Measurements from ENCODE around the gene ARHGAP12. TPM values are rescaled to one million over a fixed set of nuclear protein-coding genes. Genes with fewer than 3 reads are reported as not detected.
A peak's percentile ranks its signal among the peaks of the same experiment; 100 is the strongest.
"Not testable (repeated sequence)": the region's sequence is repeated elsewhere in the genome, so short reads cannot be mapped to it uniquely, and the experiment has no call there.

Gene ARHGAP12
- total RNA-seq, 1 donor from 2014 or later, result 25.5 TPM

DNA sequence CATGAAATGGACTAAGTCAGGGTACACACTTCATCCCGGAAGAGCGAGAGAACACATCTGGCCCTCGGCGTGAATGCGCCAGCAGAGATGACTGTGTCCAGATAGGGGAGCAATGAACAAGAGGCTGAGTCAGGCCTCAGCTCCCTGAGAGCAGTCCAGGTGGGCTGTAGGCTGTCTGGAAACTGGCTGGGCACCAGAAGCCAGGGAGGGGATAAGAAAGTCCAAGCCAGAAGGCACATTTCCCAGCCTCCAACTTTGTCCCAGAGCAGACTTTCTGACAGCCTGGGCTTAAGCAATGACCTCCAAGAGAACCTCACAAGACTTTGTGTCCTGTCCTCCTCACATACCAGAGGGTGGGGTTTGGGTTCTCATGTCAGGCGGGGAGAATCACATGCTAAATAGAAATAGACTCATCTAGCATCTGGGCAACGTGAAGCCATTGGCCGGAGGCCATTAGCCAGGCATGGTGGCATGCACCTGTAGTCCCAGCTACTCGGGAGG is 157.2 kb downstream of the ARHGAP12 start:
- no peak for DNase-seq (ENCODE audit: low read depth, low spot score)

DNA sequence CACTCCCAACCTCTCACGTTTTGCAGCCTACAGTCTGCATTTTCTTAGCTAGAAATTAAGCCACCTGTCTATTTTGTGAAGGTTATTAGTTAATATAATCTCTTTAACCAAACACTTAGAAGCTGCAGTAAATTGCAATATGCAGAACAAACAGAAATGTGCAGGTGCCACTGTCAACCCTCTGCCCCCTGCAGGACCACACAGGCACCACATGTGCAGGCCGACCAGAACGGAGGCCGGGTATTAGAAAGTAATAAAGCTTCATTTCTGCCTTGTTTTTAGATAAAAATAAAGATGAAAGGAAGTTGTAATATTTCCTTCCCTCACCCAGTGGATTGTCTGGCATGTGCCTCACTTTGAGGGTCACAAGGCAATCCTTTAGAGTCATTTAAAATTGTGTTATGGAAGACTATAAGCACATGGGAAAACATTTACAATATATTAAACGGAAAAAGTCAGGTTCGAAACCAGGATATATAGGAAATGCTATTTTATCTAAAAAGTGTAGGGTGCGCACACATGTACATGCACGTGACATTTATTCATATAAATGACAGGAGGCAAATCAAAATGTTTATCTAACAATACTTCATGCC is 158.2 kb downstream of the ARHGAP12 start:
- DNase-seq (ENCODE audit: low read depth, low spot score), result peak; percentile 15

DNA sequence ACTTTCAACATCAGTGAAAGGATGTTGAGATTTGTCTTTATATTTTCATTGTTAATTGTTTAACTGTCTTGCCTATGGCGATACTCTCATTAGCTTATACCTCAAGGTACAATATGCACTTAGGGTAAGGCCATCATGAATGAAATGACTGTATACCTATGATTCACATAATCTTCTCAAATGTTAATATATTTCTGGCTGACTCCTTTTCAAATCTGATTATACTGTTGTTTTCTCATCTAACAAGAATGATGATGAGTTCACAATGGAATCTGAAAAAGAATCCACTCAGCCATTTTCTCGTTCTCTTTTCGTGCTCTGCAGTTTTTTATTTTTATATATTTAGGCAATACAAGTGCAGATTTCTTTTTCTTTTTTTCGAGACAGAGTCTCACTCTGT is 159.1 kb downstream of the ARHGAP12 start:
- no peak for DNase-seq (ENCODE audit: low read depth, low spot score)

DNA sequence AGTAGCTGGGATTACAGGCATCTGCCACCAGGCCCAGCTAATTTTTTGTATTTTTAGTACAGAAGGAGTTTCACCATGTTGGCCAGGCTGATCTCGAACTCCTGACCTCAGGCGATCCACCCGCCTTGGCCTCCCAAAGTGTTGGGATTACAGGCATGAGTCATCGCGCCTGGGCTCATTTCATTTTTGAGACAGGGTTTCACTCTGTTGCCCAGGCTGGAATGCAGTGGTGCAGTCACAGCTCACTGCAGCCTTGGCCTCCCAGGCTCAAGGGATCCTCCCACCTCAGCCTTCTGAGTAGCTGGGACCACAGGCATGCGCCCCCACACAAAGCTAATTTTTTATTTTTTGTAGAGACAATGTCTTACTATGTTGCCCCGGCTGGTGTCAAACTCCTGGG is 159.7 kb downstream of the ARHGAP12 start:
- not testable (repeated sequence) for DNase-seq (ENCODE audit: low read depth, low spot score)

DNA sequence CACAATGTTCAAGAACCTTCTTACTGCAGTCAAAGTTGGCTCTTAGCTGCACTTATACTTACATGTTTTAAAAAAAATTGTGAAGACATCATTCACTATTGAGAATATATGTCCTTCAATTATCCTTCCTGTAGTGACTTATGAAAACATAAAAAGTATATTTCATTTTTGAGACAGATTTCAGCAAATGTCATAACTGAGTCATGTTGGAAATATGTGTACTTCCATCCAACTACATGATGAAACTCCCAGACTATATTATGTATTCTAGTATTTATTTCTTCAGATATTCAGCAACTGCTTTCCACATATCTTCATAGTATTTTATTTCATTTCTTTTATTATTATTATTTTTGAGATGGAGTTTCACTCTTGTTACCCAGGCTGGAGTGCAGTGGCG is 160.2 kb downstream of the ARHGAP12 start:
- no peak for DNase-seq (ENCODE audit: low read depth, low spot score)

DNA sequence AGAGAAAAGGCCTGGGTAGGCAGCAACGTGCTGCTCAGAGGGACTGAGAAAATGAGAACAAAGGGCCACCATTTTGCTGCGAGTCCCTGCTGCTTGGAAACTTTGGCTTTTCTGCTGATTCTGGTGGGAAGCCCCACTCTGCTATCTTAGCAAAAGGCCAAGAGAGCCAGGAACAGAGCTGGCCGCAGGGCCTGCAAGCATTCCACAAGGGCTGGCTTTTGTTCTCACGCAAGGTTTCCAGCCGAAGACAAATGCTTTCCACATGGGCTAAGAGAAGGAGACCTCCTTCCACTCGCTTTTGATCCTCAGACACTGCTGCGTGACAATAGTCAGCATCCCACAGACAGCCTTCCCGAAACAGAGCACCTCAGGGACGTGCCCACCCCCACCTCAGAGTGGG is 163.1 kb downstream of the ARHGAP12 start:
- no peak for DNase-seq (ENCODE audit: low read depth, low spot score)

DNA sequence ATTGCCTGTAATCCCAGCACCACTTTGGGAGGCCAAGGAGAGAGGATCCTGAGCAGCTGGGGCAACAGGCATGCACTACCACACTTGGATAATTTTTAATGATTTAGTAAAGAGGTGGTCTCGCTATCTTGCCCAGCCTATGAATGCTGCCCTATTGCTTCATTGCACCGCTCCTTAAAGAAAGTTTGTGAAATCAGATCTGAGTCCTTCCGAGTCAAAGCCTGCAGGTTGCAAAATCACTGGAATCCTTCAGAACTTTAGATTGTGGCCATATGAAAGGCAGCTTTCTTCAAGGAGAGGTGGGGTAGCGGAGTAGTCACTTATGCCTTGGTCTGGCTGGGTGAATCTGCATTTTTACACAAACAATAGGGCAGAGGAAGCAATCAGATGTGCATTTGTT is 166.3 kb downstream of the ARHGAP12 start:
- no peak for DNase-seq (ENCODE audit: low read depth, low spot score)

DNA sequence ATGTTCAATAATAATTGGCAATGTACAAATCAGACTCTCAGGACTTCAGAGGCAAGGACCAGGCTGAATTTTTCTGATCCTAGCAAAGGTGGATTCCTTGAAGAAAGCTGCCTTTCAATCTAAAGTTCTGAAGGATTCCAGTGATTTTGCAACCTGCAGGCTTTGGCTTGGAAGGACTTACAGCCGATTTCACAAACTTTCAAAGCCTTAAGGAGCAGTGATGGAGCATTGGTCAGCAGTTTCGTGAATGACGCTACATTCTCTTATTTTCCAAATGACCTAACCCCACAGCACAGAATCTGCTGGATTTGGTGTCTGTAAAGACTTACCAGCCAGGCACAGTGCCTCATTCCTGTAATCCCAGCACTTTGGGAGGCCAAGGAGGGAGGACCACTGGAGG is 167.5 kb downstream of the ARHGAP12 start:
- no peak for DNase-seq (ENCODE audit: low read depth, low spot score)

DNA sequence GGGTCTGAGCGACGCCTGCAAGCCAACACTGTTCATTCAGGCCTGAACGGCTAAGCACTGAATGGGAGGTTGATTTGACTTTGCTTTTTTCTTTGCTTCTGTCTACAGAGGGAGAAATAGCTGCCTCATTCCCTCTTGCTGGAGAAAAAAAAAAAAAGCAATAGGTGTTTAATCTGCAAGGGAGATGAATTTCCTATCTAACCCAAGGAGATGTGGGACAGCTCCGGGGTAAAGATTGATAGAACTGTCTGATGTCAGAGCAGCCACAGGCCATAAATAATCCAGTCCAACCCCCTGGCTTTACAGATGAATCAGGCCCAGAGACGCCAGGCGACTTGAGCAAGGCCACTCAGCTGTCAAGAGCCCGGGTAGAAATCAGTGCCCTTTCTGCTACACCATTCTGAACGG is 168.0 kb downstream of the ARHGAP12 start:
- no peak for DNase-seq (ENCODE audit: low read depth, low spot score)

DNA sequence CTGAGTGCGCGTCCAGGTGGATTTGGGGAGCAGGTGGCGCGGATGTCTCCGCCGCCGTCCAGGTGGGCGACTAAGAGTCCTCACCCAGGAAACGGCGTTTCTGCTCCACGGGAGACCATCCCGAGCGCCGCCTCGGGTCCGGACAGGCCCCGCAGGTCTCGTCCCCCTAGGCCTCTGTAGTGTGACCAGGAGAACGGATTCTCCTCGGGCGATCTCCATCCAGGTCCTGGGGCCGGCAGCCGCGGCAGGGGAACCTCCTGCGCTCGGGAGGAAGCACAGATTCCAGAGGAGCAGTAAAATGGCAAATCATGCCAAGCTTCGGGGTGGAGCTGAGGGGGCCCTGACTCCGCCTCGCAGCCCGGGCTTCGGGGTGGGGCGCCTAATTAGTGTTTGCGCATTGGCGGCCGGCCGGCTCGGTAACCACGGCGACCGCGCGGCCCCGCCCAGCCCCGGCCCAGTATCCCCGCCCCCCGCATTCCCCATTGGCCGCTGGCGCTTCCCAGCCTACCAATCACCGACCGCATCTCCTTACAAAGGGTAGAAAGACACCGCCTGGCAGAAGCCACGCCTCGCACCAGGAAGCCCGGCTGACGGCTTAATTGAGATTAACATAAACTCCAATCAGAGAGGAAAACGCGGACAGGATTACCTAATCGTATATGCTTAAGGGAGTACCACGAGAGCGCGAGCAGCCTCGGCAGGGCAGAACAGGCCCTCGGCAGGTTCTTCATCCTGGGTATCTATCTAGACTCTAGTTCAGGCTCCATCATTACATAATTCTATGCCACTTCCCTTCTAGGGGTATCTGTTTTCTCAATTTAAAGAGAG is 168.6 kb downstream of the ARHGAP12 start:
- DNase-seq (ENCODE audit: low read depth, low spot score), result peak; percentile 94

DNA sequence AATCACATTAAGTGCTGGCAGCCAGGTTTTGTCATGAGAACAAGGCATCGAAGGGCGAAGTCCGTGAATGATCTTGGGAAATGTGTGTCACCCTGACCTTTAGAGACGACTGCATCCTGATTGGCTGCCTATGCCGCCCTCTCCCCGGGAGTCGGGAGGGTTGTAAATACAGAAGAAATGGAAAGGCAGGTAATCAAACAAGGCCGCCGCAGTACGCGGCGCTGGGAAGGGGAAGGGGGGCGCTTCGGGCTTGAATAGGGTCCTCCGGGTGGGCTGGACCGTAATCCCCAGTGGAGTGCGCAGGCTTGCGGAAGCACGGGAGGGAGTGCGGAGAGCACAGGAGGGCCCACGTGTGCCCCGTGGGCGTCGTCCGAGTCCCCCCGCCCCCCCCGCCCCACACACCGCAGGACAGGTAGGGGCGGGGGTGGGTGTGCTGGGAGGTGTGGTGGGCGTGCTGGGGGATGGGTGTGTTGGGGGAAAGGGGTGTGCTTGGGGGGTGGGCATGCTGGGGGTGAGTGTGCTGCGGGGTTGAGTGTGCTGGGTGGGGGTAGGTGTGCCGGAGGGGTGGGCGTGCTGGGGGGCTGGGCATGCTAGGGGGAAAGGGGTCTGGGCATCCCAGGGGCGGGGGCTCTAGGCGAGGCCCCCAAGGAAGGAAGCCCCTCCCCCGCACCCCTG is 169.4 kb downstream of the ARHGAP12 start:
- DNase-seq (ENCODE audit: low read depth, low spot score), result peak; percentile 22

DNA sequence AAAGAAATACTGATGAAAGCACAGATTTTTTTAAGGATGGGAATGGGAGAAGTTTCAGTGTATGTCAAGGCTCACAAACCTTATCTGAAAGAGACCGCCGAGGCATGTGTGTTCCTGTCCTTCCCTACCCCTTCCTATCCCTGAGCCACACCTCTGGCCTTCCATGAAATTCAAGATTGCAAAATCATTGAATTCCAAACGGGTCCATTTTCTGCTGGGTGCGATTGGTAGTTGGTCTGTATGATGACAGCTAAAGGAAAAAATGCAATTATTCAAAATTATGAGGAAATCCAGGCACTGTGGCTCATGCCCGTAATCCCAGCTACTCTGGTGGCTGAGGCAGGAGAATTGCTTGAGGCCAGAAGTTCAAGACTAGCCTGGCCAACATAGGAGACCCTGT is 170.1 kb downstream of the ARHGAP12 start:
- DNase-seq (ENCODE audit: low read depth, low spot score), result no peak

DNA sequence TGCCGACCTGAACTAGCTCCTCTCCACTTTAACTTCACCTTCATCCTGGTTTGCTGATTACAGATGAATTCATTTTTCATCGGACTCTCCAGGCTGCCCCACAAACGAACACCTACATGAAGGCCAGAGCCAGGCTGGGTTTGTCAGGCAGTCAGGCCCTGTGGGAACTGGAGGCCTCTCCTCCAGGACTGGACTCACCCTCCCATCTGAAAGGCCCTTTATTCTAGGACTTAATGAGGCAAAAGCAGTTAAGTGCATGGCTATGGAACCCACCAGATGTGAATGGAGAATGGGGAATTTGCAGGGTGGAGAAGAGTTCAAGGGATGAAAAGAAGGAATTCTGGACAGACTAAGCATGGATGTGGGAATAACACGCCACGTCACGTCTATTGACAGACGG is 170.8 kb downstream of the ARHGAP12 start:
- no peak for DNase-seq (ENCODE audit: low read depth, low spot score)

DNA sequence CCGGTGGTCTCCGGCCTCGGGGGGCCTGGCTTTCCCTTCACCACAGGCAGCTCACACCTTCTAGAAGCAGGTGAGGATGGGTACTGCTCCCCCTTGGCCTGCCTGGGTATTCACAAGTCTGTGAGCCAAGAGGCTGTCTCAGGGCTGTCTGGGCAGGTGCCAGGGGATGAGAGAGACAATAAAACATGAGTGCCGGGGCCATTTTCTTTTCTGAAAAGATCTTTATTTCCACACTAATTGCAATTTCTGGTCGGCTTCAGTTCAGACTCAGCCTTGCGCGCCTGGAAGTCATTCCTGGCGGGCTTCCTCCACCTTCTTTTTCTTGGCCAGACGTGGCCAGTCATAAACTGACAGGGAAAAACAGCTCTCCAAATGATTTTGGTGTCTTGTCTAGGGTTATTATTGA is 171.2 kb downstream of the ARHGAP12 start:
- no peak for DNase-seq (ENCODE audit: low read depth, low spot score)

DNA sequence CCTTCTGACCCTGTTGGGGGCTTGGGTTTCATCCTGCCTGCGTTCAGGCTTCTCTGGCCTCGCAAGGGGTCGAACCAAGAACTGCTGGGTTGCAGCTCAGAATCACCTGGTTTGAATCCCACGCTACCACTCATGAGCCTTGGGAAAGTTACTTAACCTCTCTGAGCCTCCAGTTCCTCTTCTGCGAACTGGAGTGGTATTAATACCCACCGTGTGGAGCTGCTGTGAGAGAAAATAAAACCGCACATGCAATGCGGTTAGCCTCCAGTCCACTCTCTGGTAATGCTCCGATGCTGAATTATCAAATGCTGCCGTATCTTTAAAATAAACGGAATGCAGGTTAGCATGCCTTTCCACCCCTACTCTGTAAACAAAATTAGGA is 171.9 kb downstream of the ARHGAP12 start:
- no peak for DNase-seq (ENCODE audit: low read depth, low spot score)

DNA sequence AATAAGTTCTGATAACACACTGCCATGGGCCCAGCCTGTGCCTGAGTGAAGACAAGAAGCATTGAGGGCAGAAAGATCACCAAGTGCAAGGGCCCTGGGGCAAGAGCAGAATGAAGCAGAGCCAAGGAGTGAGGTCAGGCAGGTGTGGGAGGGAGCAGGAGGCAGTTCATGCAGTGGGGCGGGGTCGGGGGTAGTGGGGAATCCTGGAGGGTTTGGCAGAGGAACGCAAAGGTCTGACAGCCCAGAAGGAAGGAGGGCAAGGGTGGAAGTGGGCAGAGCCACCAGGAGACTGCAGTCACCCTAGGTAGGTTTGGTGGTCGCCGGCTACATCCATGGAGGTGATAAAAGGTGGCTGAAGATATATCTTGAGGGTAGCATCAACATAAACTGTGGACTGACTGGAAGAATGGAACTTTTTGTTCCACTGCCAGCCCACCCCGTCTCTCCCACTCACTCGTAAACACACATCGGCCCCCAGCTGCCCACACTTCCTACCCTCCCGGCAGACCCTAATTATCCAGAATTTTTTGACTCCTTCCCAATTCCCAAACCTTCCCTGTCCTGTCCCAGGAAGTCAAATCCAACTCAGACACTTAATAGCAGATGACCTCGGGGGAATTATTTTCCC is 172.4 kb downstream of the ARHGAP12 start:
- no peak for DNase-seq (ENCODE audit: low read depth, low spot score)

Other genes with a start within 250 kb of the ARHGAP12 start
- gene KIF5B, start 127.6 kb upstream of the ARHGAP12 start, total RNA-seq, result 145 and 175 TPM in 2 replicates